HG02870 (cell line): ENCODE data around the gene GSAP.

Experiments
- ATAC-seq: cut with Tn5 transposase; IDR thresholded peaks from one replicate; pipeline ENCODE4 v1.9.1; 2021; ENCODE audit warnings: mild to moderate bottlenecking, moderate library complexity; ENCODE audit not compliant: unreplicated experiment

GSAP gene

GRCh38 chr7:77409739-77410547, 6.2 kb downstream of the GSAP start:
- ATAC-seq: no peak

DNA sequence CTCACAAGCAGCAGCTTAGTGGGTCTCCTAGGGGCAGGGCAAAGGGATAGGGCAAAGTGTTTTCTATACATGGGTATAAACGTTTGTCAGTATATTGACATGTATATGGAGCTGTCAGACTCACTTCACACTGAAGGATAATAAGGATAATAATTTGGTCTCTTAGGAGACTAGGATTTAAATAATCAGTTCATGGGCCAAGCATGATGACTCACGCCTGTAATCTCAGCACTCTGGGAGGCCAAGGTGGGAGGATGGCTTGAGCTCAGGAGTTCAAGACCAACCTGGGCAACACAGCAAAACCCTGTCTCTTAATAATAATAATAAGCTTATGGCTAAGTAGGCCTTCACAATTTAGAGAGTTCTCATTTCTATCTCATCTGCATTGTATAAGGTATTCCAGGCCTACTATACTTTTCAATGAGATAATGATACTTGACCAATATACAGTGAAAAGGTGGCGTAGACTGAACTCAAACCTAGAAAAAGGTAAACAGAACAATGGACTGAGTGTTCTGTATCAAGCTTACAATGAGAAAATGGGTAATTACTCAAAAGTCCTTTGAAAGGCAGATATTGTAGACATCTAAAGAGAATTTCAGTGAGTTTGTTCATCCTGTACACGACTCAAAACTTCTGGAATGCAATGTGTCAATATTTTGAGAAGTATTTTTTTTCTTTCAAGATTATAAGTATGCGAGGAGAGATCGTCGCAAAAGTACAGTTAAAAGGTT, 7.0 kb downstream of the GSAP start:
- no peak for ATAC-seq

DNA sequence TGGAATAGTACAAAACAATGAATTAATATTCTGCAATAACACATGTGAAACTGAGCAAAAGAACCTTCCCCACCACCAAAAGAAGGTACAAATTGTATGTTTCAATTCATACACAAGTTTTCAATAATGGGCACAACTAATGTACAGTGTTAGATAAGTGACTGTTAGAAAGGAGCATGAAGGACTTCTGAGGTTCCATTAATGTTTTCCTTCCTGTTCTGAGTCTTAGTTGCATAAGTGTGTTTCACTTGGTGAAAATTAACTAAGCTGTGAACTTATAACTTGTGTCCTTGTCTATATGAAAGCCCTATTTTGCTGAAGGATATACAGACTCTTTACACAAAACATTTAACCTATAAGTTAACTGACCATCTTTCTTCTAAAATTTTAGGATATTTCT, 8.2 kb downstream of the GSAP start:
- ATAC-seq: no peak

GRCh38 chr7:77406421-77406820, 9.7 kb downstream of the GSAP start:
- no peak for ATAC-seq

- no peak for ATAC-seq
These were observed 11.5 kb downstream of the GSAP start for GRCh38 chr7:77404641-77405040.

GRCh38 chr7:77403957-77404356, 12.2 kb downstream of the GSAP start:
- no peak for ATAC-seq

DNA sequence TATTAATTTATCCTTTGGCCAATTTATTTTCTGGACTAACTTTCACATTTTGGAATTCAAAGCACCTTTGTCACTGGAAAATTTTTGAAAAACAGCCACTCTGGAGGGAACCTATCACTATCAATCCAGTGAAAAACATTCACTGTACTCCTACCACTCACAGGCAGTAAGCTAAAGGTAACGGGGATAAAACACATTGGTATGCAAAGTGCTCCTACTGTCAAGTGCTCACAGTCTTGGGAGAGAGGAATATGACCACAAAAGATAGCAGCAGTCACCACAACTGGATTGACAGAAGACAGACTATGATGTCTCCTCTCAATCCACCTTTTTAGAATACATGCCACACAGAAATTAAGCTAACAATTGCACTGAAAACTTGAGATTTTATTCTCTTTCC, 13.3 kb downstream of the GSAP start:
- no peak for ATAC-seq

DNA sequence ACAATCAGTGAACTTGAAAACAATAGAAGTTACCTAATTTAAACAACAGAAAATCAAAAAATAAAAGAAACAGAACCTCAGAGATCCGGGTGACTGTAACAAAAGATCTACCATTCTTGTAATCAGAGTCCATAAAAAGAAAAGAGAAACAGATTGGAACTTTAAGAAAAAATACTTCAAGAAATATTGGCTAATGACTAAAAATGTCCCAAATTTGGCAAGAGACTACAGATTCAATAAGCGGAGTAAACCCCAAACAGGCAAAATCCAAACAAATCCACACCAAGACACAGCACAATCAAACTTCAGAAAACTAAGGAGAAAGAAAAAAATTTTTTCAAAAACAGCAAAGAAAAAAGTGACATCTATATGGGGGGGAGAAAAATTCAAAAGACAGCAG, 15.1 kb downstream of the GSAP start:
- no peak for ATAC-seq

DNA sequence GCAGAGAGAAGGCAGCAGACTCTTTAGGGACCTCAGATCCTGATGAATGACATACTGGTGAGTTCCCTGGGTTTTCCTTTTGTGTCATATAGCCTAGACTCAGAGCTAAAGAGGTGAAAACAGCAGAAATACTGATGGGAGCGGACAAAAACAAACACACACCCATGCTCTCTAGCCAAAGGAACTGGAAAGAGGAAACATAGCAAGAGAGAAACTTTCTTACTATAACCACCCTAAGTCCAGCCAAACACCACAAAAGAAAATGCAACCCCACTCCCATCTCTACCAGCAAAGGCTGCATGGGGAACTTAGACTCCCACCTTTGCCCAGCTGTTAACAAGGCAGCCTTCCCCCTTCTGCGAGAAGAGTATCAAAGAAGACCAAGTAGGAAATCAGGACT, 16.3 kb downstream of the GSAP start:
- no peak for ATAC-seq

GRCh38 chr7:77396894-77397547, 19.1 kb downstream of the GSAP start:
- ATAC-seq: no peak

- ATAC-seq: no peak
These were observed 20.5 kb downstream of the GSAP start for GRCh38 chr7:77395626-77396025.

DNA sequence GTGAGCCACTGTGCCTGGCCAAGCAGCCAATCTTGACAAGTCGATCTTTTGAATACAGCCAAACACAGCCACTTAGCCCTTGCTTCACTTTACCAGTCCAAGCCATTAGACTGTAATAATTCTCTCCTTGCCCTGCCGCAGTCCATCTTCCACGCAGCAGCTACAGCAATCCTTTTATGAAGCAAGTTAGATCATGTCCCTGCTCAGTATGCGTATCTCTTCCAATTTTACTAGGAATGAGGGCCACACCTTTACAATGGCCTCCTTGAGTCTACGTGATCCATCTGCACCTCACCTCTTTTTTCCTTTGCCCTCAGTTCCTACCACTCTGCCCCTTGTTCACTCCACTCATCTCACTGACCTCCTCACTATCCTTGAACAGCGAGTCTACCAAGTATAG, 22.2 kb downstream of the GSAP start:
- no peak for ATAC-seq

DNA sequence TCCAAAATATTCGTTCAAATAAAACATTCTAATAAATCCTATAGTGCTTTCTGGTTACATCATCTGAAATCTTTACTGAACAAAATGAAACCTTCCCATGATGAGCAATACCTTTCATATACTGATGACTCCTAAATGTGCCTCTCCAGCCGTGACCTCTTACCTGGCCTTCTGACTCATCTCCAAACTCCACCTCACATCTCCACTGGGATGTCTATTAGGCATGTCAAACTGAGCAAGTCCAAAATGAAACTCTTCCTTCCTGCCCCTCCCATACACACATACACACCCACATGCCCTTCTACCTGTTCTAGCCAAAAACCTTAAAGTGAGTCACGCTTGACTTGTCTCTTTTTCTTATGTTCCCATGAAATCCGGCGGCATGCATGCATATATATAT, 22.9 kb downstream of the GSAP start:
- ATAC-seq: peak; percentile 96

DNA sequence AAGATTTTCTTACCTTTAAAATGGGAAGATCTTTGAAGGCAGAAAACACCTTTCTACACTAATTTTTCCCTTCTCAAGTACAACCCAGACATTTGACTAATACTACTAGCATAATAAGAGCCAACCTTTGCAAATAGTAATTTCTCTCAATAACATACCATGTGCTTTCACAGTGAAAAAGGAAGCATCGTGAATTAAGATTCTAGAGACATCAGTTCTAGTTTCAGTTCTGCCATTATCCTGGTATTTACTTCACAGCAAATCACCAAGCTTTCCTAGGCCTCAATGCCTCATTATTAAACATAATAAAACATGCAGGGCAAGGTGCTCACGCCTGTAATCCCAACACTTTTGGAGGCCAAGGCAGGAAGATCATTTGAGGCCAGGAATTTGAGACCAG, 24.9 kb downstream of the GSAP start:
- ATAC-seq: peak; percentile 38

DNA sequence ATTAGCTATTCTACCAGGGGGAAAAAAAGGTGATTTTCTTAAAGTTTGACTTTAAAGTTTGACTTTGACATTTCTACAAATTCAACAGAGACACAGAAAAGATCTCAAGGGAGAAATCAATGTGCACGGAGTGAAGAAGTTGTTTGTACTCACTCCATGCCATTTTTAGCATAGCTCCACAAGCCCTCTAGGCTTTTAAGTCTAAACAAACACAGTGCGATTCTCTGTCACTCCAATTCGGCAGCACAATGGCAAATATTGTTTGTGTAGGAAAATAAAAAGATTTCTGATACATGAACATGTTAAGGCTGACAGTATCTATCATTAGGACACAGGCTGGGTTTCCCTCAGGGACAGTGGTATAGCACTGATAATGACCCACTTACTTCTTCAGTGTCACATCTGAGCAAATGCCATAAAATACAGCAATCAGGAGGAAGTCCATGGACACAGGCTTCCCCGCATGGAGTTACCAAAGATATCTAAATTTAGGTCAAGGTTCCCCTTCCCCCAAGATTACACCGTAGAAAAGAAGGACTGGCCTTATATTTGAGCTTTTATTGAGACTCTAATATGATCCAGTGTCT, 28.0 kb downstream of the GSAP start:
- ATAC-seq: no peak

DNA sequence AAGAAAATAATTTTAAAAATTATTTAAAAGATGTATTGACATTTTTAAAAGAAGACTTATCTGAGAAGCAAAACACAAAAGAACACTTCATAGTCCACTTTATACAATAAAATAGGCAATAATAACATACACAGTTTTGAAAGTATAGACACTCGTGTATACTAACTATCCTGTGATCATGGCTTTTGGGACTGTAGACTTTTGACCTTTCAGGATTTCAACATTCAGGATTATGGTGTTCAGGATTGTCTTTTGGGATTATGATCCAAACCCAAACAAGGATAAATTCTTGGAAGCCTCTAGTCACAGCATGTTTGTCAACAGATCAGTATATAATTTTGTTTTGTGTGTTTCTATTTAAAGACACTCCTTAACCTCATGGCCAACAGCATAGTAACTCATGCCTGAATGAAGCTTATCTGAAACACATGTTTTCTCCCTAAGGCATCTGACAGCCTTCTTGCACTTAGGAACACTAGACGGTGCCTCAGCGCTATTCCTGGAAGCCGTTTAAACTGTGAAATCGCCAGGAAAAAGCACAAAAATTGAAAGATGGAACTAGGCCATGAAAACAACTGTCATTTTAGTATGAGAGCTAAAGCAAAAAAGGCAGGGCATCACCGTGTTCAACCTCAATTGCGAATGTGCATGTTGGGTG, 29.9 kb downstream of the GSAP start:
- ATAC-seq: no peak

GRCh38 chr7:77383333-77383740, 32.8 kb downstream of the GSAP start:
- no peak for ATAC-seq

- ATAC-seq: no peak
These were observed 33.6 kb downstream of the GSAP start for GRCh38 chr7:77382532-77382931.

DNA sequence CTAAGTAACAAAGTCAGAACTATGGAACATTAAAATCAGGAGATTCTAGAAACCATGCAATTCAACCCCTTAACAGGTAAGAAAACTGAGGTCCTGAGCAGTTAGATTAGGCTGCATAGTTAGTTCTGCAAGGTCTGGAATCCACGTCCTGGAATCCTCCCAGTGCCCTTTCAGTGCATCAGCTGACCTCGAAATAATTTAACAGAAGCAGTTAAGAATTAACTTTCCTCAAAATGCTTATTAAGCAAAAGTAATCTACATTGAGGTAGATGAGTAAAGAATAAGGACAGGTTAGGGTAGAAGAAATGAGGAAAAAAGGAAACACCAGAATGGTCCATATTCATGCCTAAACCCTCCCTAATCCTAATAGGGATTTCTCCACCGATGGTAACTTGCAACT, 37.6 kb downstream of the GSAP start:
- no peak for ATAC-seq

GRCh38 chr7:77370606-77371005, 45.5 kb downstream of the GSAP start:
- ATAC-seq: peak; percentile 90

DNA sequence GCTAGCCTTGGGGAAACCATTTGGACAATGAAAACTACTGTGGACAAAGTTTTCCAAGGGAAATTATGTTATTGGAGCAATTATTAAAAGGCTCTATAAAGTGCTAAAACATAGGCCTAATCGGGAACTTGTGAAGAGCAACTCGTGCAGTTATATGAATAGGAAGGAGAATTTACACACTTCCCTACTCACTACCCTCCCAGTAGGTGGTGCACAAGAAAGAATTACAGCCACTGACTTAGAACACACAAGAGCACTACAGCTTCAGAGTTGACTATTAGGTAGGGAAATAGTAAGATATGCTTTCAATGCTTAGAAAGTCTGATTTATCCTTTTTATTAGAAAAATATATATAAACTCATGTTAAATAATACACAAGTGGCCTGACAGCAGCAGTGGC, 47.2 kb downstream of the GSAP start:
- no peak for ATAC-seq
